HL-60 (cell line): ENCODE data around the gene CAMK1D.
A peak's percentile ranks its signal among the peaks of the same experiment; 100 is the strongest.
"Not testable (repeated sequence)": the region's sequence is repeated elsewhere in the genome, so short reads cannot be mapped to it uniquely, and the experiment has no call there.

Experiments used
- DNase-seq, 2 experiments: peaks; one replicate each; pipeline ENCODE4 v3.0.0-alpha.2; 2010 to 2020; ENCODE audit warnings: low read depth in 1 of 2, low spot score in 1 of 2
- H3K27ac ChIP-seq: fragments of 250-450 bp; sonication (Bioruptor Pico); replicated peaks from 2 replicates; pipeline ENCODE4 v1.5.1; 2020; ENCODE audit warnings: mild to moderate bottlenecking, moderate library complexity
- H3K27me3 ChIP-seq: fragments of 250-450 bp; sonication (Bioruptor Pico); 2 replicates; pipeline ENCODE4 v1.5.1; 2021; ENCODE audit warnings: mild to moderate bottlenecking, moderate library complexity; ENCODE audit not compliant: insufficient read depth, poor library complexity, severe bottlenecking
- H3K4me3 ChIP-seq: replicated peaks from 2 replicates; pipeline ENCODE4 v1.5.1; 2011; ENCODE audit warnings: mild to moderate bottlenecking, control low read depth, low read length; ENCODE audit not compliant: insufficient read depth
- GABPA ChIP-seq: IDR thresholded peaks from 2 replicates; pipeline ENCODE4 v1.6.1; 2012; ENCODE audit warnings: low read depth
- POLR2AphosphoS5 ChIP-seq: IDR thresholded peaks from 2 replicates; pipeline ENCODE4 v1.6.1; 2012; ENCODE audit warnings: low read depth
- SPI1 ChIP-seq: IDR thresholded peaks from 2 replicates; pipeline ENCODE4 v1.6.1; 2012; ENCODE audit warnings: low read depth, mild to moderate bottlenecking, borderline replicate concordance
- TF ChIP-seq, protein P1 (sequence below): IDR thresholded peaks from 2 replicates; pipeline ENCODE4 v1.6.1; 2012; ENCODE audit warnings: low read depth; ENCODE audit not compliant: insufficient replicate concordance
- TF ChIP-seq, protein P2 (sequence below): IDR thresholded peaks from one replicate; pipeline ENCODE4 v1.5.1; 2011; ENCODE audit warnings: low read length, control low read depth, inconsistent platforms; ENCODE audit not compliant: insufficient read depth

The CAMK1D gene

DNA sequence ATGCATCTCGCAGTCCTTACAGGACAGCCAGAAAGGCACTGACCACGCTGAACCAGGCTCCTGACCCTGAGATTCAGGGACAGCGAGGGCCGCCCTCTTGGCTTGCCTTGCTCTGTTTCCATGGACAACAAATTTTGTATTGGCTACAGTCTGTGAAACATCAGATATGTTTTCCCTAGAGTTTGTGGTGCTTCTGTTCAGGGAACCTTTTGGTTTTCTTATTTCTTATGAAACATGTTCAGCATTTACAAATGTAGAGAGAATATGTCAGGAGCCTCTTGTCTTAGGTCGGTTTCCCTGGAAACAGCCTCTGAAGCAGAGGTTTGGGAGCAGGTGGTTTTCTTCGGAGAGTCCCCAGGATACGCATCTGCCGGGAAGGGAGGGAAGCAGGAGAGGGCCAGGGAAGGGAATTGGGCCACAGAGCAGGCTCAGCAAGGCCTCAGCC, 392.0 kb downstream of the CAMK1D start:
- H3K4me3 ChIP-seq: no peak overlapping the region
- no peak for DNase-seq
- no peak overlapping the region for H3K27ac ChIP-seq
- TF ChIP-seq SPI1 (no peak), GABPA (no peak), POLR2AphosphoS5 (no peak)
- TF ChIP-seq, protein P1, sequence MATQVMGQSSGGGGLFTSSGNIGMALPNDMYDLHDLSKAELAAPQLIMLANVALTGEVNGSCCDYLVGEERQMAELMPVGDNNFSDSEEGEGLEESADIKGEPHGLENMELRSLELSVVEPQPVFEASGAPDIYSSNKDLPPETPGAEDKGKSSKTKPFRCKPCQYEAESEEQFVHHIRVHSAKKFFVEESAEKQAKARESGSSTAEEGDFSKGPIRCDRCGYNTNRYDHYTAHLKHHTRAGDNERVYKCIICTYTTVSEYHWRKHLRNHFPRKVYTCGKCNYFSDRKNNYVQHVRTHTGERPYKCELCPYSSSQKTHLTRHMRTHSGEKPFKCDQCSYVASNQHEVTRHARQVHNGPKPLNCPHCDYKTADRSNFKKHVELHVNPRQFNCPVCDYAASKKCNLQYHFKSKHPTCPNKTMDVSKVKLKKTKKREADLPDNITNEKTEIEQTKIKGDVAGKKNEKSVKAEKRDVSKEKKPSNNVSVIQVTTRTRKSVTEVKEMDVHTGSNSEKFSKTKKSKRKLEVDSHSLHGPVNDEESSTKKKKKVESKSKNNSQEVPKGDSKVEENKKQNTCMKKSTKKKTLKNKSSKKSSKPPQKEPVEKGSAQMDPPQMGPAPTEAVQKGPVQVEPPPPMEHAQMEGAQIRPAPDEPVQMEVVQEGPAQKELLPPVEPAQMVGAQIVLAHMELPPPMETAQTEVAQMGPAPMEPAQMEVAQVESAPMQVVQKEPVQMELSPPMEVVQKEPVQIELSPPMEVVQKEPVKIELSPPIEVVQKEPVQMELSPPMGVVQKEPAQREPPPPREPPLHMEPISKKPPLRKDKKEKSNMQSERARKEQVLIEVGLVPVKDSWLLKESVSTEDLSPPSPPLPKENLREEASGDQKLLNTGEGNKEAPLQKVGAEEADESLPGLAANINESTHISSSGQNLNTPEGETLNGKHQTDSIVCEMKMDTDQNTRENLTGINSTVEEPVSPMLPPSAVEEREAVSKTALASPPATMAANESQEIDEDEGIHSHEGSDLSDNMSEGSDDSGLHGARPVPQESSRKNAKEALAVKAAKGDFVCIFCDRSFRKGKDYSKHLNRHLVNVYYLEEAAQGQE: no peak
- H3K27me3 ChIP-seq: no peaks in the 10 kb centered on the region

DNA sequence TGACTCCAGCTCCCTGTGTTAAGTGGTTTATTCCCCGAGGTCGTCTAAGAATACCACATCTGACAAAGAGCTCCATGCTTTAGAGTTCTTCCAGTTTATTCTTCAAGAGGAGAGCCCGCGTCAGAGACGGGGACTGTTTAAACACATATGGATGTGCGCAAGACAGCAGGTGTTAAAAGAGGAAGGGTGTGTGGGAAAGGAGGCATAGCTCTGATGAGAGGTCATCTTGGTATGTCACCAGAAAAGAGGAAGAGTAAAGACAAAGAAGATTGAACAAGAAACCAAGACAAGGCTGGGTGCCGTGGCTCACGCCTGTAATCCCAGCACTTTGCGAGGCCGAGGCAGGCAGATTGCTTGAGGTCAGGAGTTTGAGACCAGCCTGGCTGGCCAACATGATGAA, 393.4 kb downstream of the CAMK1D start:
- Histone ChIP-seq H3K27me3 (no peaks in the 10 kb centered on the region), H3K4me3 (no peak overlapping the region), H3K27ac (no peak overlapping the region)
- DNase-seq: peak in 1 of 2 experiments; percentile 17
- peak; percentile 80; the same call in 1 of the 2 replicates for TF ChIP-seq SPI1
- TF ChIP-seq, protein P1: no peak

DNA sequence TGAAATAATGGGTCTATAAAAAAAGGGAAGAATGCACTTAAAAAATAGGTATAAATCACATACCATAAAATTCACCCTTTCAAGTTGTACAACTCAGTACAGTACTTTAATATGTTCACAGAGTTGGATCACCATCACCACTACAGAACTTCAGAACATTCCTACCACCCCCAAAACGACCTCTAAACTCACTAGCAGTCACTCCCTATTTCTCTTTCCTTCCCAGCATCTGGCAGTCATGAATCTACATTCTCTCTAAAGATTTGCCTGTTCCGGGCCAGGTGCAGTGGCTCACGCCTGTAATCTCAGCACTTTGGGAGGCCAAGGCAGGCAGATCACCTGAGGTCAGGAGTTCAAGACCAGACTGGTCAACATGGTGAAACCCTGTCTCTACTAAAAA, 394.1 kb downstream of the CAMK1D start:
- not testable (repeated sequence) for H3K4me3 ChIP-seq, H3K27ac ChIP-seq, H3K27me3 ChIP-seq, DNase-seq

DNA sequence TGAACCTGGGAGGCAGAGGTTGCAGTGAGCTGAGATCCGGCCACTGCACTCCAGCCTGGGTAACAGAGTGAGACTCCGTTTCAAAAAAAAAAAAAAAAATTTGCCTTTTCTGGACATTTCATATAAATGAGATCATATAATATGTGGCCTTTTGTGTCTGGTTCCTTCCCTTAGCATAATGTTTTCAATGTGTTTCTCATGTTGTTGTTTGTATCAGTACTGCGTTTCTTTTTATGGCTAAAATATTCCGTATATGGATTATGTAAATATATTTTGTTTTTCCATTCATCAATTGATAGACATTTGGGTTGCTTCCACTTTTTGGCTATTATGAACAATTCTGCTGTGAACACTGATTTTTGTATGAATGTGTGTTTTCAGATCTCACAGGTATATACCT, 394.6 kb downstream of the CAMK1D start:
- Histone ChIP-seq H3K27me3 (no peaks in the 10 kb centered on the region), H3K27ac (no peak overlapping the region), H3K4me3 (no peak overlapping the region)
- TF ChIP-seq POLR2AphosphoS5 (no peak), SPI1 (no peak), GABPA (no peak)
- TF ChIP-seq, protein P2, sequence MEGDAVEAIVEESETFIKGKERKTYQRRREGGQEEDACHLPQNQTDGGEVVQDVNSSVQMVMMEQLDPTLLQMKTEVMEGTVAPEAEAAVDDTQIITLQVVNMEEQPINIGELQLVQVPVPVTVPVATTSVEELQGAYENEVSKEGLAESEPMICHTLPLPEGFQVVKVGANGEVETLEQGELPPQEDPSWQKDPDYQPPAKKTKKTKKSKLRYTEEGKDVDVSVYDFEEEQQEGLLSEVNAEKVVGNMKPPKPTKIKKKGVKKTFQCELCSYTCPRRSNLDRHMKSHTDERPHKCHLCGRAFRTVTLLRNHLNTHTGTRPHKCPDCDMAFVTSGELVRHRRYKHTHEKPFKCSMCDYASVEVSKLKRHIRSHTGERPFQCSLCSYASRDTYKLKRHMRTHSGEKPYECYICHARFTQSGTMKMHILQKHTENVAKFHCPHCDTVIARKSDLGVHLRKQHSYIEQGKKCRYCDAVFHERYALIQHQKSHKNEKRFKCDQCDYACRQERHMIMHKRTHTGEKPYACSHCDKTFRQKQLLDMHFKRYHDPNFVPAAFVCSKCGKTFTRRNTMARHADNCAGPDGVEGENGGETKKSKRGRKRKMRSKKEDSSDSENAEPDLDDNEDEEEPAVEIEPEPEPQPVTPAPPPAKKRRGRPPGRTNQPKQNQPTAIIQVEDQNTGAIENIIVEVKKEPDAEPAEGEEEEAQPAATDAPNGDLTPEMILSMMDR: no peak
- TF ChIP-seq, protein P1: no peak
- no peak for DNase-seq

DNA sequence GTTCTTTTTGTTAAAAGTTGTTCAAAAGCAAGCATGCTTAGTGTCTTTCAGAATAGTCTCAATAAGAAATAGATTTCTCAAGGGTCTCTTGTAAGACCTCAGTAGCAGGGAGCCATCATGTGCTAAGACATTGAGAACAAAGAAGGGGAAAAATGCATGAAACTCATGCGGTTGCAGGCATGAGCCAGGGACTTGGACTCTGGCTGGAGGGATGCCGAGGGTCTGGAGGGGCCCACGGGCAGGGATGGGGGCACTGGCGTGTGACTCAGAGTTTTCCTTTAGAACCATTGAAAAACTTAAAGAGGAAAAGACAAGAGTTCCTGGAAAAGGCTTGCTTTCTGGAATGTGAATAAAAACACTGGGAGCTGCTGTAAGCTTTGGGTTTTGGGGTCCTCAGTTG, 398.8 kb downstream of the CAMK1D start:
- no peak overlapping the region for H3K27ac ChIP-seq
- no peak for DNase-seq
- H3K4me3 ChIP-seq: no peak overlapping the region
- TF ChIP-seq GABPA: no peak
- TF ChIP-seq POLR2AphosphoS5: no peak
- TF ChIP-seq SPI1: no peak
- TF ChIP-seq, protein P2: no peak
- TF ChIP-seq, protein P1: no peak
- no peaks in the 10 kb centered on the region for H3K27me3 ChIP-seq
